BE2C (cell line): ENCODE data around the gene PRG2.

Experiments used
- DNase-seq: peaks from one replicate; pipeline ENCODE4 v3.0.0-alpha.2; 2020
- H3K27me3 ChIP-seq: fragments of 250-450 bp; sonication (Bioruptor Pico); 2 replicates; pipeline ENCODE4 v1.5.1; 2020; ENCODE audit warnings: mild to moderate bottlenecking
- H3K36me3 ChIP-seq: fragments of 250-450 bp; sonication (Bioruptor Pico); 2 replicates; pipeline ENCODE4 v1.5.1; 2020; ENCODE audit warnings: mild to moderate bottlenecking
- H3K4me1 ChIP-seq: fragments of 250-450 bp; sonication (Bioruptor Pico); 2 replicates; pipeline ENCODE4 v1.5.1; 2020
- H3K4me3 ChIP-seq: 2 replicates; pipeline ENCODE4 v1.5.1; 2011; ENCODE audit warnings: low read depth, low read length
- H3K9me3 ChIP-seq: fragments of 250-450 bp; sonication (Bioruptor Pico); 2 replicates; pipeline ENCODE4 v1.5.1; 2020
- TF ChIP-seq, protein P1 (sequence below): IDR thresholded peaks from 2 replicates; pipeline ENCODE4 v1.5.1; 2012; ENCODE audit warnings: mild to moderate bottlenecking, low read depth, low read length

The PRG2 gene

GRCh38 chr11:57426929-57427726 is 36.7 kb upstream of the PRG2 start, which contains the start of gene SLC43A3:
TSS of gene SLC43A3 (minus strand) at chr11:57427121. CDS start at chr11:57426172, 949 bp downstream.
- no peaks in the 10 kb centered on the region for H3K27me3 ChIP-seq
- DNase-seq, result peak; percentile 9
- H3K36me3 ChIP-seq, result no peaks in the 10 kb centered on the region
- TF ChIP-seq, protein P1, sequence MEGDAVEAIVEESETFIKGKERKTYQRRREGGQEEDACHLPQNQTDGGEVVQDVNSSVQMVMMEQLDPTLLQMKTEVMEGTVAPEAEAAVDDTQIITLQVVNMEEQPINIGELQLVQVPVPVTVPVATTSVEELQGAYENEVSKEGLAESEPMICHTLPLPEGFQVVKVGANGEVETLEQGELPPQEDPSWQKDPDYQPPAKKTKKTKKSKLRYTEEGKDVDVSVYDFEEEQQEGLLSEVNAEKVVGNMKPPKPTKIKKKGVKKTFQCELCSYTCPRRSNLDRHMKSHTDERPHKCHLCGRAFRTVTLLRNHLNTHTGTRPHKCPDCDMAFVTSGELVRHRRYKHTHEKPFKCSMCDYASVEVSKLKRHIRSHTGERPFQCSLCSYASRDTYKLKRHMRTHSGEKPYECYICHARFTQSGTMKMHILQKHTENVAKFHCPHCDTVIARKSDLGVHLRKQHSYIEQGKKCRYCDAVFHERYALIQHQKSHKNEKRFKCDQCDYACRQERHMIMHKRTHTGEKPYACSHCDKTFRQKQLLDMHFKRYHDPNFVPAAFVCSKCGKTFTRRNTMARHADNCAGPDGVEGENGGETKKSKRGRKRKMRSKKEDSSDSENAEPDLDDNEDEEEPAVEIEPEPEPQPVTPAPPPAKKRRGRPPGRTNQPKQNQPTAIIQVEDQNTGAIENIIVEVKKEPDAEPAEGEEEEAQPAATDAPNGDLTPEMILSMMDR, result no peak
- H3K4me3 ChIP-seq, result 0 out of 2 replicates have a peak within 1 kb of the TSS, but pooled peaks have one; percentile 8
- H3K4me1 ChIP-seq, result no peaks in the 10 kb centered on the region
- H3K9me3 ChIP-seq, result no peaks in the 10 kb centered on the region

GRCh38 chr11:57426439-57426928 is 36.0 kb upstream of the PRG2 start:
- Histone ChIP-seq H3K4me3 (0 out of 2 replicates have a peak overlapping the region, but pooled peaks have one; percentile 8), H3K27me3 (no peaks in the 10 kb centered on the region), H3K36me3 (no peaks in the 10 kb centered on the region), H3K9me3 (no peaks in the 10 kb centered on the region), H3K4me1 (no peaks in the 10 kb centered on the region)
- TF ChIP-seq, protein P1, result no peak
- DNase-seq, result no peak

GRCh38 chr11:57425565-57426438 is 35.4 kb upstream of the PRG2 start:
- H3K4me3 ChIP-seq, result no peak overlapping the region
- H3K36me3 ChIP-seq, result no peaks in the 10 kb centered on the region
- no peak for DNase-seq
- TF ChIP-seq, protein P1, result no peak
- H3K27me3 ChIP-seq, result no peaks in the 10 kb centered on the region
- no peaks in the 10 kb centered on the region for H3K9me3 ChIP-seq
- H3K4me1 ChIP-seq, result no peaks in the 10 kb centered on the region

- no peaks in the 10 kb centered on the region for H3K36me3 ChIP-seq
- no peaks in the 10 kb centered on the region for H3K4me1 ChIP-seq
- TF ChIP-seq, protein P1, result no peak
- no peaks in the 10 kb centered on the region for H3K9me3 ChIP-seq
- no peak overlapping the region for H3K4me3 ChIP-seq
- peak; percentile 15 for DNase-seq
- no peaks in the 10 kb centered on the region for H3K27me3 ChIP-seq
Observed at GRCh38 chr11:57424792-57425564, 34.5 kb upstream of the PRG2 start.

DNA sequence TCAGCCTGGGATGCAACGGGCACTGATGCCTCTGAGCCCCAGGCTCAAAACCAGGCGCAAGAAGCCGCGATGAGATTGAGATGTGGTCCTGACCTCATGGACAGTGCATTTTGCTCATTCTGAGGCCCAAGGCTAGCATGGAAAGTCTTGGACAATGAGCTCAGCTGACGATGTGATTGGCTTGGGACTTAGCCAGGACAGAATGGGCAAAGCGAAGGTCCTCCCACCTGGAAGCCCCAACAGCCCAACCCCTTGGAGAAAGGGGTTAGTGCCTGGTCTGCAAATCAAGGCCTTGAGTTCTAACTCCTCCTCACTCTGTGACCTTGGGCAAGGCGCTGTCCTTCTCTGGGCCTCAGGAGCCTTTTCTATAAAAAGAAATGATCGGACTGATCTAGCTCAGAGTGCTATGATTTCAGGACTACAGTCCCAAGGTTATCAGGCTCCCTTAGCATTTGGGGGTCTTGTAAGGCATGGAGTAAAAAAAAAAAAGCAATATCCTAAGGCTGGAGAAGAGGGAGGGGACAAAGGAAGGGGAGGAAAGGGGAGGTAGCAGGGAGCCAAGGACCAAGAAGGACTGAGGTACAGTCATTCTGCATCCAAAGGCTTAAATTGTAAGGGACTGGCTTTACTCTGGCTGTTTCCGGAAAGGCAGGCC is 33.8 kb upstream of the PRG2 start:
- TF ChIP-seq, protein P1, result no peak
- Histone ChIP-seq H3K36me3 (no peaks in the 10 kb centered on the region), H3K9me3 (no peaks in the 10 kb centered on the region), H3K4me1 (no peaks in the 10 kb centered on the region), H3K27me3 (no peaks in the 10 kb centered on the region), H3K4me3 (no peak overlapping the region)
- no peak for DNase-seq
